Loucy (cell line): ENCODE data around the gene HARS1.

Source experiments
- CTCF ChIP-seq: fragments of 200-600 bp; sonication (generic); conservative IDR thresholded peaks from 2 replicates; pipeline ENCODE4 v1.5.1; 2014; ENCODE audit warnings: mild to moderate bottlenecking, antibody characterized with exemption, low read length
- EZH2phosphoT487 ChIP-seq: fragments of 200-600 bp; IDR thresholded peaks from 2 replicates; pipeline ENCODE4 v1.6.1; 2018; ENCODE audit warnings: antibody characterized with exemption, mild to moderate bottlenecking, moderate library complexity, borderline replicate concordance

GRCh38 chr5:140630292-140631035, 60.7 kb downstream of the HARS1 start:
- TF ChIP-seq CTCF = no peak
- no peak for TF ChIP-seq EZH2phosphoT487
